ENCODE results near the gene SAE1. TPM values are rescaled to one million over a fixed set of nuclear protein-coding genes. Genes with fewer than 3 reads are reported as not detected.

Gene SAE1
- total RNA-seq, 1 experiment from 2014 or later = 140 TPM

Small RNAs within 50 kb of the gene (microRNA-seq; reads per million reads assigned to microRNA genes)
- gene MIR3190 (ENCODE audit: unreplicated experiment) = not detected
- gene MIR3191 (ENCODE audit: unreplicated experiment) = not detected

Other genes with a start within 250 kb of the SAE1 start
- gene NPAS1, start 111.0 kb upstream of the SAE1 start, total RNA-seq (2021; ENCODE audit: unreplicated experiment) = 3.6 TPM
- 41.8 TPM for gene TMEM160, start 82.2 kb upstream of the SAE1 start, total RNA-seq (2021; ENCODE audit: unreplicated experiment)
- 42.7 TPM for gene ZC3H4, start 17.1 kb upstream of the SAE1 start, total RNA-seq (2021; ENCODE audit: unreplicated experiment)
- gene BBC3, start 100.4 kb downstream of the SAE1 start, total RNA-seq (2021; ENCODE audit: unreplicated experiment) = 7.6 TPM
- 29.2 TPM for gene CCDC9, start 125.7 kb downstream of the SAE1 start, total RNA-seq (2021; ENCODE audit: unreplicated experiment)
- 13.1 TPM for gene INAFM1, start 144.1 kb downstream of the SAE1 start, total RNA-seq (2021; ENCODE audit: unreplicated experiment)
- 2.7 TPM for gene C5AR1, start 179.0 kb downstream of the SAE1 start, total RNA-seq (2021; ENCODE audit: unreplicated experiment)
- gene C5AR2, start 201.3 kb downstream of the SAE1 start, total RNA-seq (2021; ENCODE audit: unreplicated experiment) = 0.03 TPM
- 29.2 TPM for gene DHX34, start 218.5 kb downstream of the SAE1 start, total RNA-seq (2021; ENCODE audit: unreplicated experiment)

Data from Panc1 (cell line).